Stimulated activated naive CD8-positive, alpha-beta T cell treated with anti-CD3 and anti-CD28 coated beads, Interleukin-15, Interleukin-2, amounts not matched to agents 100 U/mL and 50 U/mL, for 24 hours (primary cell): ENCODE measurements around the gene SH3BP5.
A peak's percentile ranks its signal among the peaks of the same experiment; 100 is the strongest.

Experiments
- ATAC-seq: fragments of 150-1000 bp; cut with Tn5 transposase; one replicate; pipeline ENCODE4 v1.10.0; 2021
- DNase-seq: peaks from one replicate; pipeline ENCODE4 v3.0.0; 2021

The SH3BP5 gene

DNA sequence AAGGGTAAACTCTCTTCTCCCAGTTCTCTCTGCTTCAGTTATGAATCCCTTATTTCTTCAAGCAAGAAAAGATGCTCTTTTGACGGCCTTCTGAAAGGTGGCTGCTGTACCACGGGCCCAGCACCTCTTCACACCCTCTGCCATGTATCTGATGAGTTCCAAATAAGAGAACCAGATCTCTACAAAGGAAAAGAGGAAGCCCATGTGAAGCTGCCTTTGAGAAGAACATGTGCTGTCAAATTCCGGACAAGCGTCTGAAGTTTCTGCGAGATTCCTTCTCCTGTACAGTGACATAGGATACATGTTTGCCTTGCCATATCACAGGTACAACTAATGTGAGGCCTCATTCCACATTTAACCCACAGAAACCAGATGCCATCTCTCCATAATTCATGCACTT is 59.2 kb downstream of the SH3BP5 start:
- ATAC-seq (no peak), DNase-seq (no peak)

DNA sequence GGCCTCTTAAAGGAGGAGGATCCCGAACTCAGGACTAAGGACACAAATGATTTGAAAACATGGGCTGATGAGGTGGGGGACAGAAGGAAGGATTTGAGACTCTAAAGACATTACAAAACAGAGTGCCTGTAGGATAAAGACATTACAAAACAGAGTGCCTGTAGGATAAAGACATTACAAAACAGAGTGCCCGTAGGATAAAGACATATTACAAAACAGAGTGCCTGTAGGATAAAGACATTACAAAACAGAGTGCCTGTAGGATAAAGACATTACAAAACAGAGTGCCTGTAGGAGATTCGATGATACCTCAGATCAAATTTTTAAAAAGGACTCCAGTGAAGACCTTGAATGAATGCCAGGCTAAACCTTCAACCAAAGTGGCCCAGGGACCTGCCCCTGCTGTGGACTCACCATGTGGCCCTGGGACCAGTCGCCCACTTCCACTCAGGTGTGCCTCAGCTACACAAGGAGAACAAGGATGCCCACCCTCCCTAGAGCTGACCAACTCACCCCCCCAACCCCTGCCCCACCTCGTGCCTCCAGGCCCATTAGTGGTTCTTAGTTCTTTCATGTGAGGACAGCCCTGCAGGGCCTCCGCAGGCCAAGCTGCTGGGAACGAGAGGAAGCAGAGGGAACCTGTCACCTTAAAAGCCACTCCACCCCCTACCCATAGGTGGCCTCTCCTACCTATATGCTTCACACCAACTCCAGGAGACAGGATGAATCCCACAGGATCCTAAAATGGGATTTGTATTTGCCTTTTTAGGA is 59.8 kb downstream of the SH3BP5 start:
- no peak for ATAC-seq
- no peak for DNase-seq

DNA sequence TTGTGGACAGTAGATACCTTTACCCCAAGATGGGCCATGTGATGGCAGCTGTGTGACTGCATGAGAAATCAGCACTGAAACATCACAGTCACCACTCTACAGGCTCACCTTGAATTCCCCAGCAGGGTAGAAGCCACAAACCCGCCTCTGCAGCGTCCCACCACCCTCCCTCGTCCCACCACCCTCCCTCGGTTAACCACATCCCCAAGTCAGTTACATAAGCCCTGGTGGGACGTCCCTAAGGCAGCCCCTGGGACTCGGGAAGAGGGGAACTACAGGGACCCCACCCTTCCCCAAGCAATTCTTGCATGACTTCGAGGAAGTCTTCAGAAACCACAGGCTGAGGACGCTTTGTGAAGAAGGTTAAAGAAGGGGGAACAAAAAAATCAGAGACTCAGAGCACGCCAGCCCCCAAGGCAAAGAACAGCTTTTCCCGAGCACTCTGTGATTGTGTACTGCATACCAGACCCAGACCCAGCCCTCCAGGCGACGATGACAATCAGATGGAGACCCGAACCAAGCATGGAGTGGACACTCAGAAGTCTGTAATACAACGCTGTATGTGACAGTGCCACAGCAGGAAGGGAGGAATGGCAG is 60.5 kb downstream of the SH3BP5 start:
- ATAC-seq, result peak; percentile 56
- peak; percentile 75 for DNase-seq

- ATAC-seq (no peak), DNase-seq (no peak)
Measured at GRCh38 chr3:15271030-15271429, 61.4 kb downstream of the SH3BP5 start.

DNA sequence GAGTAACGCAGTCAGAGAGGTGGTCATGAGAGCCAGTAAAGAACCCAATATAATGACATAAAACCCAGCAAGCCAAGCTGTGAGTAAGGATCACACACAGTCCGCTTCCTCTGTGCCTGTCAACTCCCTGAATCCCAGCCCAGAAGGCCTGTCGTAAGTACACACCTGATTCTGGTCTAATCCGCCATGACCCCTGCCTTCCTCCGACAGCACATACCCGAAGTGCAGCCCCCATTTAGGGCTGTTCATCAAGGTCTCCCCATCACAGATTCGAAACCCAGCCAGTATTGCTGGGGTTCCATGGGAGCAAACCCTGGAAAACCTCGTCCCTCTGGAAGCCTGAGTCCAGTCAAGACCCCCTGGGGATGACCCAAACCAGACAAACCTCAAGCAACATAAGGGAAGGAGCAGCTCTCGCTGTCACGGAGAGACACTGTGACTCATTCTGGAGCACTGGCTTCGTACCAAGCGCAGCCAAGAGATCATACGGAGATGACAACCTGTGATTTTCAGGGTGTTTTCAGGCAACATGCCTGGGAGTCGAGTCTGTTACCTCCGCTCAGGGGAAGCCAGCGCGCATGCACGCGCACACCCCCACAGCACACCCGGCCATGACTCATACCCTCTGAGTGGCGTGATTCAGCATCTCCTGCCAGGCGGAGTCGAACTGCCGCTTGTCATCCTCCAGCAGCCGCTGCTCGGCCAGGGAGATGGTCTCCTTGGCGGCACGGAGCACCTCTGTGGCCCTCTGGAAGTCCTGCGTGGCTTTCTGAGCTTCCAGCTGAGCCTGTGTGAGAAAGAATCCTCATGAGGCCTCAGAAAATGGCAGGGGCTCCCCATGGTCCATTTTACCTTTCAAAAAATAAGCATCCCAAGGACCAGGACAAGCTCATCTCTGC is 63.0 kb downstream of the SH3BP5 start:
- ATAC-seq, result peak; percentile 87
- DNase-seq, result peak; percentile 84

DNA sequence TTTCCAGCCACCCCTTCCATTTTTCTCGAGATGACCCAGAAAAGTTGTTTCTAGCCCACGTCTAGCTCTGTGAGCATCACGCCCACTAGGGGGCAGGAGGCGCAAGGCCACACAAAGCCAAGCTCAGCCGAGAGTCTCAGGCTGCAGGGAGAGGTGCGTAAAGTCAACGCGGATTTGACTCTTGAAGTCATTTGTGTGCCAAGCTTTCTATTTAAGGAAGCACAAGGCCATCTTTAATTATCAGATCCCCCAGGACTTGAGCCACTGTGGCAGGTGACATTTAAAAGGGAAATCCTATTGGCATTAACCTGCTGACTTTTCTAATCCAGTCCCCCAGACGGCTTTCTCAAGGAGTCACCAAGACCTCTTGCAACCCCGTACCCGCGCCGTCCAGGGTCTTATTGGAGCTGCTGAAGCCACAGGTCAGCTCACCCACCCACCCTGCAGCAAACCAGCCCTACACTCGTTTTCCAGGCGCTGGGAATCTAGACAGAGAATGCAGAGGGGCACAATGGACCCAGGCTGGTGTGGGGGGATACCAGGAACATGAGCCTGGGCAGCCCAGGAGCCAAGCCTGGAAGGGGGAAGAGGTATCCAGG is 64.3 kb downstream of the SH3BP5 start:
- ATAC-seq, result peak; percentile 64
- peak; percentile 86 for DNase-seq

- no peak for ATAC-seq
- no peak for DNase-seq
Measured at GRCh38 chr3:15267502-15267901, 64.9 kb downstream of the SH3BP5 start.

DNA sequence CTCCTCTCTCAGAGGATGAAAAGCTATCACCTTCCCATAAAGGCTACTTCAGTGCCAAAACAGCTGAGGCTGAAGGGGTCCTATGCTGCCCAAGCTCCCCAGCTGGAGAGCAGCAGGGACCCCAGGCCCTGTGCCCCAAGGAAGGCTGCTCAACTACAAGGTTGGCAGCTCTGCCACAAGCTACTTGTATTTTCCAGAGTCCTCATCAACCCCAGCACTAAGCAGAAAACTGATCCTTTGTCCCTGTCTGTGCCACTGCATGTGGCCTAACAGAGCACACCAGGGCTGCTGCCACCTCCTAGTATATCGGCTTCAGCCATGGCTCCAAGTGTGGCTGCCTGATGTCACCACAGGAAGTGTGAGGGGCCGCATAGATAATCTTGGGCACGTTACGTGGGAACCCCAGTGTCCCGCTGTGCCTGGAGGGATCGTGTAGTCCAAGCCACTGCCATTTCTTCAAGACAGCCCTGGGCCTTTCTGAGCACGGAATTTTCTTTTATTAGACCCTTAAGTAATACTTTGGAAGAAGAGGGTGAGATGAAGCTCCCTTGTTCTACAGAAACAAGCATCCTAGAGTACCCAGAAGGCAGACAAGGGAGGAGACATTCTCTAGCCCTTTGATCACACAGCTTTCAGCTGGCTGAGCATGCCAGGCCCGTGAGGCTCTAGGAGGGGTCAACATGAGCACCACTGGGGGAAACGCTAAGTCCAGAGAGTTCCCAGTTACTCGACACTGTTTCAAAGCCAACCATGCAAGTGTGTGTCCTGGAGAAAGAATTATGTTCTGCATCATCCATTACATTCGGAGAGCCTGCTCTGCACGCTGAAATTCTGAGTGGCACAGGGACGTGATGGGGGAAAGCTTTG is 65.6 kb downstream of the SH3BP5 start:
- no peak for ATAC-seq
- no peak for DNase-seq

DNA sequence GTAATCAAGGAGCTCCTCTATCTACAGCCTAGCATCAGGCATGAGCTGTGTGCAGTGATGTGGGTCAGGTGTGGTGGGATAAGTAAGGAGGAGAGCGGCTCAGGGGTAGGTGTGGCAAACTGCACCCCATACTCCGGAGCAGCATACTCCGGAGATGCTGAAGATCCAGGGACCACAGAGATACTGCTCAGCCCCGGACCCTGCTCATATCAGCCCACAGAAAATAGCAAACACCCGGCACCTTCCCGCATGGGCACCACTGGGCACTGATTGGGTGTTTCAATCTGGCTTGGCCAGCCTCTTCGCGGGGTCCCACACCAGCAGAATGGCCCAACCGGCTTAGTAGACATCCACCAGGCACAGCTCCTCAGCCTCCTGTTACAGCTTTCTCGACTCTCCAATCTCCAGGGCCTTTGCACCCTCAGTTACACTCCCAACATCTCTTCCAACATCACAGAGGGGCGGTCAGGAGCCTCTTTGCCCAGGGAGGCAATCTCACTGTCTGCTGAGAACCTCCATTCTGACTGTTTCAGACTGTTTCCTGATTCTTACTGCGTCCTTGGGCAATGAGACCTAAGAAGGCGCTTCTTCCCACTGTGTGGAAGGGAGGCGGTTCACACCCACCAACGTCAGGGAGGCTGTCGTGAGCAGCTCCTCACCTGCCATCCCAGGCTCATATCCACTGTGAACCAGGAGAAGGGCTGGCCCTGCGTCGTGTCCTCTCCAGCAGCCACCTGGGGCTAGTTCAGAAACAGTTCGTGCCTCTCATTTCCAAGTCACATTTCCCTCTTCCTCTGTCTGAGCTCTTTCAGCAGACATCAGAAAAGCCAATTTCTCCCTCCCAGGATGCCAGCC is 66.5 kb downstream of the SH3BP5 start:
- DNase-seq (no peak), ATAC-seq (no peak)

DNA sequence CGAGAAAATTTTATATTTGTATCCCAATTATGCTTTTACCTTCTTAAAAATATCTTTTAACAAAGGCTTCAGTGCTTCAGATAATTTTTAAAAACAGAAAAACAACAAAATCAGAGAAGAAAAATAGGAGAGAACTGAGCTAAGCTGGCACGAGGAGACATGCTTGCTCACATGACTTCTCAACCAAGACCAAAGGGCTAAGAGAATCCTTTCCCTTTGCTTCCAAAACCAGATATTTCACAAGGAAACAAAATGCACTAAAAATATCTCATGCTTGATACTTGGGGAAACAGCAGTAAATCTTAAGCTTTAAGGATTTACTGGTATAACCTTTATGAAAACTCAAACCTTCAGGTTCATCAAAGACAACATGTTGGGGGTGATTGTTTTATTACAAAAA is 67.9 kb downstream of the SH3BP5 start:
- ATAC-seq (no peak), DNase-seq (no peak)

- no peak for ATAC-seq
- DNase-seq, result no peak
Measured at GRCh38 chr3:15263926-15264325, 68.5 kb downstream of the SH3BP5 start.

DNA sequence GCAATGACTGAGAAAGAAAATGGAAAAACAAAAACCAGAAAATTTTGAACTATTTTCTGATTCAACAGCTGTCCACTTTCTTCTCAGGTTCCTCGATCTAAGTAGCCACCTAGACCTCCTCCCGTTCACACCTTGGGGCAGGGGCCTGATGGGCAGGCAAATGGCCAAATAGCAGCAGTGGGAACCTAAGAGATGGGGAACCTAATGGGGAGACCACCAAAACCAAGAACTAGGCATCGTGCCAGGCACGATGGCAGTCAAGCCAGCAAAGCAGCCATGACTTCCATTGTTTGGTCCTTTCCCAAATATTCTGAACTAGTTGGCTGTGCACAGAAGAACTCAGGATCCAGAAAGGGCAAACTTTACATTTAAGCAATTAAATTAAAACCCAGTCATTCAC is 69.3 kb downstream of the SH3BP5 start:
- no peak for ATAC-seq
- no peak for DNase-seq

DNA sequence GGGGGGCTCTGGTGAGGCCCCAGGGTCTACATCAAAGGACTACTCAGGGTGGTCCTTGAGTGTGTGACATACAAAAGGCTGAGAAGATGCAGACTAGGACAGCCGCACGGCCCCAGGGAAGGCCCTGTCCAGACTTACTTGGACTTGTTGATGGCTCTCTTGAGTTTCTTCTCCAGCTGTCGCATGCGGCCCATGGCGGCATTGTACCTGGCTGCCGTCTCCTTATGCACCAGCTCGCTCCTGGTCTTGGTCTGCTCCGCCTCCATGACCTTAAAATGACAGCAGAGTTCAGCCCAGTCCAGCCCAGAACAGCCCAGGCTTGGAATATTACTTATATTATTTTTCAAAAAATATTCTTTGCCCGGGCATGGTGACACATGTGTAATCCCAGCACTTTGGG is 70.4 kb downstream of the SH3BP5 start:
- ATAC-seq (no peak), DNase-seq (no peak)

DNA sequence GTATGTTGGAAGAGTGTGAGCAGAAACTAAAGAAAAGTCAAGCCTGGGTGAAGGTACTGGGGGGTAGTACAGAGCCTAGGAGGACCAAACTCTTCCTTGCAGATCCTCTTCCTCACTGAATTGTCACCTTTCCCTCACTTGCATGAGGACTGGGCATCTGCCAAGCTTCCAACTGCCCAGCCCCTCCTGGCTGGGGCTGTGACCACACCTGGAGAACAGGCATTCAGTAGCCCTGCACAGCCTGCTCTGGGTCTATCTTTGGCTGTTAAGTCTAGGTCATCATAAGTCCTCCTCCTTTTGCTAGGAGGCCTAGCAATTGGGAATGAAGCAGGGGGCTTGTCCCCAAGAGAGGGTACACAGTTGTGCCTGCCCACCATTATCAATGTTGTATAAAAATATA is 71.1 kb downstream of the SH3BP5 start:
- no peak for DNase-seq

DNA sequence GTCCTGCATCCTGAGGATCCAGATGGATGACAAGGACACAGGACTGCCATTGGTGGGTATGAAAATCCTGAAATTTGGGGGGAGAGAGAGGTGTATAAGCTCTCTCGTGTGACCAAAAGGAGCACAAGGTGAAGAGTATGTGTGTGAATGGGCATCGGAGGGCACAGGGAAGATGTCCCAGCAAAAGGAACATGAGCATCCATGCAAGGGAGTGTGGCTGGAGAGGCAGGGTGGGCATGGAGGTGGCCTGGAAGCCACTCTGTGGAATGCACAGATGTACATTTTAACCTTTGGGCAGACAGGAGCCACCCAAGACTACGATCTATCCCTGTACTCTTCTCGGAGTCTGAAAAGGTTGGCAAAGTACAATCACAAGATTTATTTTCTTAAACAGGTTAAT is 71.9 kb downstream of the SH3BP5 start:
- DNase-seq, result no peak

More for the DNA sequence above, 71.1 kb downstream of the SH3BP5 start:
- no peak for ATAC-seq

GRCh38 chr3:15258720-15259119 is 73.7 kb downstream of the SH3BP5 start:
- DNase-seq (no peak), ATAC-seq (no peak)

More for the DNA sequence above, 71.9 kb downstream of the SH3BP5 start:
- ATAC-seq, result no peak

- ATAC-seq (no peak), DNase-seq (no peak)
Measured at GRCh38 chr3:15256861-15257341, 75.5 kb downstream of the SH3BP5 start.

DNA sequence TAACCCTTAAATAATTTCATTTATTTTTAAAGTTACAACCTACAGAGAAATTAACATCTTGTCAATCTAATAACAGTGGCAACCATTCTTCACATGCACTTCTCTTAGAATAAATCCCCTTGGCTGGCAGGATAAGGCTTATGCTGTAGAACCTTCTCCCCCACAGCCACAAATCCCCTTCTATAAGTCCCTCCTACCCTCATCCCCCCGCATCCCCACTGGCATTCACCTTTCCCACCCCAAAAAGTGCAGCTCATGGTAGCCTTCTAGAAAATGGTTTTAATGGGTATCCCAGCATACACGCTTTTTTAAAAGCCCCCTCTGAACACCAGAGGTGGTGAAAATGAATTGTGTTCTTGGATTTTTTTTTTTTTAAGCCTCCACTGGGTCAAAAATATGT is 77.2 kb downstream of the SH3BP5 start:
- no peak for DNase-seq
- ATAC-seq, result no peak

DNA sequence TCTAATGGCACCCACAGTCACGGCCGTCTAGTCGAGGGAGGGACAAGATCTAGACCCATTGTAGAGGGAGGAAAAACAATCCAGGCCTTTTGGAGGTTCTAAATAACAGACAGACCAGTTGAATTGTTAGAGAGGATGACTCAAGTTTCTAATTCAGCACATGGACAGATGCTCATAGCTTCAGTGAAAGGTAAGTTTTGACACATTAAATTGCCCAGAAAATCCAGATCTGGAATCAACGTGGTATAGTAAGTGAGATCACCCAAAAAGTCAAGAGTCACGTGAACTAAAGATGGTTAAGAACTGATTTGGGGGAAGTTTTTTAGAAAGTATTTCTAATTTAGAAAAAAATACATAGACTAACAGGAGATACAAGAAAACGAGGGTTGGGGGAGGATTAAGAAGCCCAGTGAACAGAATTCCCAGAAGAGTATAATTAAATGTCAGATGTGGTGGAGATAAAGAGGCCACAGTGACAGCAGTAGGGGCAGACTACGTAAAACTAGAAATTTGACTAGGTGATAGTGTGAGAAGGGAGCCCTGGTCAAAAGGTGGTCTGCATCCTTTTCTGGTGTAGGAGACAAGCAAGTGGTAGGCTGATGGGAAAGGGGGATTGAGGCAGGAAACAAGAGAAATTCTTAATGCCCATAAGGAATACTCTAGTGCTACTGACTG is 79.2 kb downstream of the SH3BP5 start:
- ATAC-seq, result peak; percentile 23

GRCh38 chr3:15246186-15246585 is 86.2 kb downstream of the SH3BP5 start:
- DNase-seq (no peak), ATAC-seq (no peak)

More for the DNA sequence above, 79.2 kb downstream of the SH3BP5 start:
- DNase-seq, result no peak
